HCT116 (cell line): ENCODE results near the gene CARNS1. TPM values are rescaled to one million over a fixed set of nuclear protein-coding genes. Genes with fewer than 3 reads are reported as not detected.
A peak's percentile ranks its signal among the peaks of the same experiment; 100 is the strongest.

ENCODE experiments used
- ATAC-seq: fragments of 200-7000 bp; cut with Tn5 transposase; 2 replicates; pipeline ENCODE4 v1.9.1; 2020; ENCODE audit warnings: mild to moderate bottlenecking, moderate library complexity
- BruUV-seq: library from RNA; stranded (reverse); fragments of 400-500 nt; replicated peaks from 2 replicates; lab custom pipeline; 2021; lab: Mats Ljungman, UMichigan
- CTCF ChIA-PET: fragments of 300-600 bp; sonication (Branson Sonifier 250); formaldehyde crosslinking; loops from one replicate; lab custom pipeline; 2021; ENCODE audit warnings: antibody characterized with exemption; lab: Charles Lee
- POLR2A ChIA-PET: fragments of 300-600, 350-600 bp; sonication (Branson Sonifier 250); formaldehyde crosslinking; loops from one replicate; lab custom pipeline; 2021; ENCODE audit warnings: antibody characterized with exemption; lab: Charles Lee
- RAD21 ChIA-PET, 2 experiments: fragments of 300-600 bp; sonication (Branson Sonifier 250); formaldehyde crosslinking; loops; one replicate each; lab custom pipeline; 2023; ENCODE audit warnings: low total read pairs in 2 of 2; ENCODE audit not compliant: uncharacterized antibody in 2 of 2, unreplicated experiment in 2 of 2, low non-redundant PET in 1 of 2; lab: Charles Lee
- DNase-seq: peaks from one replicate; pipeline ENCODE4 v3.0.0-alpha.2; 2010; ENCODE audit warnings: low read depth, low spot score
- H2AFZ ChIP-seq: fragments of 200-600 bp; shearing (Covaris generic), sonication (generic); 2 replicates; pipeline ENCODE4 v1.6.1; 2017; ENCODE audit warnings: low read depth, mixed run types, mixed read lengths, antibody characterized with exemption, low read length; ENCODE audit not compliant: poor library complexity, severe bottlenecking
- H3K27ac ChIP-seq: 2 replicates; pipeline ENCODE4 v1.5.1; 2012; ENCODE audit warnings: low read depth, low read length
- H3K27me3 ChIP-seq: fragments of 200-600 bp; sonication (generic); 2 replicates; pipeline ENCODE4 v1.6.1; 2016; ENCODE audit warnings: mixed run types, low read length, mixed read lengths; ENCODE audit not compliant: insufficient read depth
- H3K36me3 ChIP-seq, 2 experiments: fragments of 200-500 bp in 1 of 2; fragments of 200-600 bp in 1 of 2; sonication (Bioruptor generic) in 1 of 2; sonication (generic) in 1 of 2; 2 replicates each; pipeline versions ENCODE4 v1.5.1 to v1.6.1; 2014 to 2016; ENCODE audit warnings: low read length in 2 of 2, inconsistent platforms in 1 of 2, mixed read lengths in 1 of 2, mixed run types in 1 of 2; ENCODE audit not compliant: insufficient read depth in 2 of 2, control insufficient read depth in 1 of 2
- H3K4me1 ChIP-seq, 2 experiments: fragments of 200-600 bp in 1 of 2; sonication (generic) in 1 of 2; 2 replicates each; pipeline versions ENCODE4 v1.5.1 to v1.6.1; 2012 to 2017; ENCODE audit warnings: low read length in 2 of 2, inconsistent platforms in 1 of 2, mild to moderate bottlenecking in 1 of 2, mixed read lengths in 1 of 2, mixed run types in 1 of 2, moderate library complexity in 1 of 2; ENCODE audit not compliant: insufficient read depth in 2 of 2, control insufficient read depth in 1 of 2
- H3K4me2 ChIP-seq: fragments of 200-600 bp; sonication (generic); 2 replicates; pipeline ENCODE4 v1.6.1; 2017; ENCODE audit warnings: mixed run types, low read length, mixed read lengths
- H3K4me3 ChIP-seq, 2 experiments: fragments of 200-600 bp in 1 of 2; sonication (generic) in 1 of 2; replicated peaks in 1 of 2; 2 replicates each; pipeline ENCODE4 v1.5.1; 2011 to 2016; ENCODE audit warnings: low read length in 2 of 2, control low read depth in 1 of 2, low read depth in 1 of 2, mild to moderate bottlenecking in 1 of 2, mixed read lengths in 1 of 2, mixed run types in 1 of 2
- H3K79me2 ChIP-seq: fragments of 200-600 bp; sonication (generic); 2 replicates; pipeline ENCODE4 v1.6.1; 2017; ENCODE audit warnings: mild to moderate bottlenecking, mixed run types, low read length, moderate library complexity, mixed read lengths; ENCODE audit not compliant: insufficient read depth
- H3K9ac ChIP-seq: fragments of 200-600 bp; sonication (generic); 2 replicates; pipeline ENCODE4 v1.6.1; 2016; ENCODE audit warnings: low read length, mixed read lengths
- H3K9me2 ChIP-seq: fragments of 200-600 bp; sonication (generic), shearing (Covaris generic); 2 replicates; pipeline ENCODE4 v1.6.1; 2017; ENCODE audit warnings: mixed run types, mild to moderate bottlenecking, moderate library complexity; ENCODE audit not compliant: insufficient read depth
- H3K9me3 ChIP-seq, 2 experiments: fragments of 200-500 bp in 1 of 2; fragments of 200-600 bp in 1 of 2; sonication (Bioruptor generic) in 1 of 2; sonication (generic) in 1 of 2; 2 replicates each; pipeline ENCODE4 v1.6.1; 2014 to 2017; ENCODE audit warnings: low read length in 2 of 2, mixed read lengths in 2 of 2, inconsistent platforms in 1 of 2, low read depth in 1 of 2, mild to moderate bottlenecking in 1 of 2, mixed run types in 1 of 2, moderate library complexity in 1 of 2; ENCODE audit not compliant: control insufficient read depth in 1 of 2, insufficient read depth in 1 of 2
- H4K20me1 ChIP-seq: fragments of 200-600 bp; sonication (generic), shearing (Covaris generic); 2 replicates; pipeline ENCODE4 v1.6.1; 2017; ENCODE audit warnings: mixed run types, mild to moderate bottlenecking, moderate library complexity; ENCODE audit not compliant: insufficient read depth
- CBX3 ChIP-seq: IDR thresholded peaks from 2 replicates; pipeline ENCODE4 v1.6.1; 2012; ENCODE audit warnings: low read depth
- POLR2AphosphoS5 ChIP-seq: IDR thresholded peaks from 2 replicates; pipeline ENCODE4 v1.6.1; 2011; ENCODE audit warnings: mild to moderate bottlenecking, low read depth, low read length, moderate library complexity
- RAD21 ChIP-seq: IDR thresholded peaks from 2 replicates; pipeline ENCODE4 v1.6.1; 2012; ENCODE audit warnings: low read depth, mild to moderate bottlenecking
- SP1 ChIP-seq: IDR thresholded peaks from 2 replicates; pipeline ENCODE4 v1.6.1; 2012; ENCODE audit warnings: low read depth
- TCF7L2 ChIP-seq: IDR thresholded peaks from 2 replicates; pipeline ENCODE4 v1.7.0; 2011; ENCODE audit warnings: borderline replicate concordance, inconsistent platforms; ENCODE audit not compliant: insufficient read depth, insufficient read length; ENCODE audit errors: extremely low read depth
- YY1 ChIP-seq: IDR thresholded peaks from 2 replicates; pipeline ENCODE4 v1.6.1; 2011; ENCODE audit warnings: low read length, low read depth, moderate library complexity, mild to moderate bottlenecking; ENCODE audit not compliant: insufficient replicate concordance; ENCODE audit errors: extremely low read depth
- ZFX ChIP-seq: fragments of 450-650 bp; IDR thresholded peaks from 2 replicates; pipeline ENCODE4 v1.6.1; 2017
- intact Hi-C: fragments of 100-400 bp; cut with micrococcal nuclease; formaldehyde crosslinking; loops from 2 replicates; pipeline ENCODE4 v1.10.0; 2022
- total RNA-seq: library from RNA; stranded (reverse); gene quantifications from one replicate; pipeline ENCODE4 v1.2.1, GENCODE V29; 2021; ENCODE audit not compliant: unreplicated experiment
- TF ChIP-seq, protein P1 (sequence below), 3 experiments: fragments of 200-600 bp in 1 of 3; sonication (generic) in 1 of 3; IDR thresholded peaks in 2 of 3; conservative IDR thresholded peaks in 1 of 3; 2 replicates each; pipeline ENCODE4 v1.5.1; 2012 to 2017; ENCODE audit warnings: low read depth in 2 of 3, low read length in 2 of 3, antibody characterized with exemption in 1 of 3, borderline replicate concordance in 1 of 3, control low read depth in 1 of 3, mild to moderate bottlenecking in 1 of 3, mixed read lengths in 1 of 3, mixed run types in 1 of 3, moderate library complexity in 1 of 3; ENCODE audit not compliant: insufficient read depth in 1 of 3

CARNS1 gene
- total RNA-seq, 1 experiment from 2014 or later, result 1.0 TPM

DNA sequence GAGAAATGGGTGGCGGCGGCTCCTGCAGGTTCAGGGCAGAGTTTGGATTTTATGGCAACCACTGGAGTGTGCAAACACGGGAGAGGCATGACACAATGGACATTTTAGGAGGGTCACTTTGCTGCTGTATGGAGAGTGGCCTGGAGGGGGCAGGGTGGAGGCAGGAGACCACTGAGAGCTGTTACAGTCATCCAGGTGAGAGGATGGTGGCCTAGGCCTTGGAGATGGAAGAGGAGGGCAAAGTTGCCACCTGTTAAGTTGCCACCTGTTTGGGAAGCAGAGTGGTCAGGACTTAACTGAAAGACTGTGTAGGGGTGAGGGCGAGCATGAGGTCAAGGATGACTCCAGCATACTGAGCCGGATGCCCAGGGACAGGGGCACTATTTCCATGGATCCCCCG lies 26.0 kb upstream of the CARNS1 start:
- ATAC-seq (peak; percentile 69), DNase-seq (no peak)
- H3K27ac ChIP-seq, result peak overlapping the region; percentile 5; the same call in 1 of the 2 replicates
- no peaks in the 10 kb centered on the region for H3K27me3 ChIP-seq
- intact Hi-C loops, result loop anchor here (1.0 kb wide), 1 partner anchor 117 kb away; no protein-coding TSS in a partner anchor
- TF ChIP-seq, protein P1, sequence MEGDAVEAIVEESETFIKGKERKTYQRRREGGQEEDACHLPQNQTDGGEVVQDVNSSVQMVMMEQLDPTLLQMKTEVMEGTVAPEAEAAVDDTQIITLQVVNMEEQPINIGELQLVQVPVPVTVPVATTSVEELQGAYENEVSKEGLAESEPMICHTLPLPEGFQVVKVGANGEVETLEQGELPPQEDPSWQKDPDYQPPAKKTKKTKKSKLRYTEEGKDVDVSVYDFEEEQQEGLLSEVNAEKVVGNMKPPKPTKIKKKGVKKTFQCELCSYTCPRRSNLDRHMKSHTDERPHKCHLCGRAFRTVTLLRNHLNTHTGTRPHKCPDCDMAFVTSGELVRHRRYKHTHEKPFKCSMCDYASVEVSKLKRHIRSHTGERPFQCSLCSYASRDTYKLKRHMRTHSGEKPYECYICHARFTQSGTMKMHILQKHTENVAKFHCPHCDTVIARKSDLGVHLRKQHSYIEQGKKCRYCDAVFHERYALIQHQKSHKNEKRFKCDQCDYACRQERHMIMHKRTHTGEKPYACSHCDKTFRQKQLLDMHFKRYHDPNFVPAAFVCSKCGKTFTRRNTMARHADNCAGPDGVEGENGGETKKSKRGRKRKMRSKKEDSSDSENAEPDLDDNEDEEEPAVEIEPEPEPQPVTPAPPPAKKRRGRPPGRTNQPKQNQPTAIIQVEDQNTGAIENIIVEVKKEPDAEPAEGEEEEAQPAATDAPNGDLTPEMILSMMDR (IDR thresholded peaks at IDR 0.05 in 2 of 3, conservative IDR thresholded peaks at IDR 0.05 in 1 of 3; ENCODE audit: borderline replicate concordance in 1 of 3, insufficient read depth in 1 of 3, low read depth in 2 of 3, low read length in 2 of 3), result peak; percentile 66 to 80 (median 75); a peak in 5 of 6 replicates
- peak; percentile 74 for TF ChIP-seq RAD21
- TF ChIP-seq SP1, result no peak
- no peaks in the 10 kb centered on the region for H3K9me3 ChIP-seq
- H3K9me2 ChIP-seq, result no peaks in the 10 kb centered on the region
- ChIA-PET POLR2A (no interaction called here), RAD21 (interaction anchor here in 1 of 2 experiments (1.5 kb wide), 1 partner anchor 12 kb away, joined by 5 read pairs; the partner anchor contains the start of gene PPP1CA), CTCF (interaction anchor here (0.5 to 1.0 kb wide), 6 partner anchors 9 to 270 kb away, joined by 3 to 5 read pairs (median 4); partner anchors contain the start of gene PPP1CA)
- peaks cover 14% of the 10 kb centered on the region; the same call in 1 of the 2 replicates for H3K79me2 ChIP-seq
- H3K9ac ChIP-seq, result 0 out of 2 replicates have a peak overlapping the region, but pooled peaks have one; percentile 30
- no TSS peak for BruUV-seq
- no peak overlapping the region for H2AFZ ChIP-seq
- H3K4me2 ChIP-seq, result no peak overlapping the region
- H3K36me3 ChIP-seq, result no peaks in the 10 kb centered on the region
- H3K4me1 ChIP-seq, result peaks cover 16 to 45% of the 10 kb centered on the region in 2 experiments
- no peaks in the 10 kb centered on the region for H4K20me1 ChIP-seq
- H3K4me3 ChIP-seq, result no peak overlapping the region

DNA sequence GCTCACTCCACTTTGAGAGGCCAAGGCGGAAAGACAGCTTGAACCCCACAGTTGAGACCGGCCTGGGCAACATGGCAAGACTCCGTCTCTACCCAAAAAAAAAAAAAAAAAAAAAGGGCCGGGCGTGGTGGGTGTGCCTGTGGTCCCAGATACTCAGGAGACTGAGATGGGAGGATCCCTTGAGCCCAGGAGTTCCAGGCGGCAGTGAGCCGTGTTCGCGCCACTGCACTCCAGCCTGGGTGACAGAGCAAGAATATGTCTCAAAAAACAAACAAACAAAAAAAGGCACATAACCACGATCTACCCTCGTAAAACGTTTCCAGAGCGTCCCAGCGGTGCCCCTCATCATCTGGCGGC lies 24.6 kb upstream of the CARNS1 start:
- peaks cover 9 to 34% of the 10 kb centered on the region in 2 experiments for H3K4me1 ChIP-seq
- CTCF ChIA-PET, result interaction anchor here (0.7 to 2.2 kb wide), 4 partner anchors 9 to 369 kb away, joined by 3 to 17 read pairs (median 10); partner anchors contain the start of gene PPP1CA
- intact Hi-C loops, result no loop called here

More for the DNA sequence above, 24.6 kb upstream of the CARNS1 start:
- Histone ChIP-seq H3K36me3 (peaks cover 0 to 5% of the 10 kb centered on the region in 2 experiments; a peak in 1 of 4 replicates), H4K20me1 (no peaks in the 10 kb centered on the region), H3K9me3 (no peaks in the 10 kb centered on the region), H3K79me2 (peaks cover 14% of the 10 kb centered on the region; the same call in 1 of the 2 replicates), H3K9ac (peak overlapping the region; percentile 83), H3K27ac (peak overlapping the region; percentile 85), H3K27me3 (no peaks in the 10 kb centered on the region), H2AFZ (no peak overlapping the region)
- peak; percentile 14 for ATAC-seq
- RAD21 ChIA-PET, result no interaction called here
- no peak for DNase-seq
- no TSS peak for BruUV-seq
- POLR2A ChIA-PET, result no interaction called here
- TF ChIP-seq YY1 (no peak), RAD21 (no peak), TCF7L2 (no peak), POLR2AphosphoS5 (no peak), CBX3 (no peak), ZFX (no peak)
- TF ChIP-seq, protein P1 (IDR thresholded peaks at IDR 0.05 in 2 of 3, conservative IDR thresholded peaks at IDR 0.05 in 1 of 3; ENCODE audit: borderline replicate concordance in 1 of 3, insufficient read depth in 1 of 3, low read depth in 2 of 3, low read length in 2 of 3), result no peak
- TF ChIP-seq, all 23 proteins: peak for 0
- Histone ChIP-seq H3K4me3 (peak overlapping the region; percentile 69), H3K9me2 (no peaks in the 10 kb centered on the region), H3K4me2 (peak overlapping the region; percentile 96)
